Large intestine (tissue), 3 donors: ENCODE results near the gene PAPPA. TPM values are rescaled to one million over a fixed set of nuclear protein-coding genes. Genes with fewer than 3 reads are reported as not detected.
A peak's percentile ranks its signal among the peaks of the same experiment; 100 is the strongest.

ENCODE experiments used
- DNase-seq, 2 donors: peaks; one replicate each; pipeline versions ENCODE4 v3.0.0 to v3.0.0-alpha.2; 2013
- H3K27ac ChIP-seq: one replicate; pipeline ENCODE4 v1.5.1; 2013; ENCODE audit warnings: low read length
- H3K27me3 ChIP-seq: 2 replicates; pipeline ENCODE4 v1.6.1; 2013; ENCODE audit warnings: low read length; ENCODE audit not compliant: control insufficient read depth, insufficient read depth
- H3K36me3 ChIP-seq: 2 replicates; pipeline ENCODE4 v1.6.1; 2013; ENCODE audit warnings: low read length; ENCODE audit not compliant: control insufficient read depth, insufficient read depth
- H3K4me1 ChIP-seq: one replicate; pipeline ENCODE4 v1.6.1; 2013; ENCODE audit warnings: low read length; ENCODE audit not compliant: control insufficient read depth, insufficient read depth
- H3K4me3 ChIP-seq: one replicate; pipeline ENCODE4 v1.5.1; 2013; ENCODE audit warnings: low read length
- H3K9me3 ChIP-seq: one replicate; pipeline ENCODE4 v1.6.1; 2013; ENCODE audit warnings: mild to moderate bottlenecking, low read depth, low read length, moderate library complexity; ENCODE audit not compliant: control insufficient read depth
- WGBS: methylation state at CpG from one replicate; pipeline ENCODE4 v1.1.5; 2013; ENCODE audit warnings: low lambda C conversion rate; ENCODE audit not compliant: insufficient coverage; 5-methylcytosine and 5-hydroxymethylcytosine counted together
- polyA plus RNA-seq: library from polyadenylated mRNA; unstranded; fragments of 120-200 nt; gene quantifications from one replicate; pipeline ENCODE4 v1.2.1, GENCODE V29; 2013

The PAPPA gene
- polyA plus RNA-seq, 1 donor = 2.2 TPM

GRCh38 chr9:116202219-116202912 lies 48.8 kb downstream of the PAPPA start:
- H3K4me3 ChIP-seq = no peak overlapping the region
- H3K27me3 ChIP-seq = peaks cover 5% of the 10 kb centered on the region
- no peaks in the 10 kb centered on the region for H3K4me1 ChIP-seq
- WGBS = 88% methylated on average over 2 of the region's 5 CpGs
- DNase-seq = no peak
- H3K36me3 ChIP-seq = no peaks in the 10 kb centered on the region
- H3K27ac ChIP-seq = no peak overlapping the region
- H3K9me3 ChIP-seq = no peaks in the 10 kb centered on the region

DNA sequence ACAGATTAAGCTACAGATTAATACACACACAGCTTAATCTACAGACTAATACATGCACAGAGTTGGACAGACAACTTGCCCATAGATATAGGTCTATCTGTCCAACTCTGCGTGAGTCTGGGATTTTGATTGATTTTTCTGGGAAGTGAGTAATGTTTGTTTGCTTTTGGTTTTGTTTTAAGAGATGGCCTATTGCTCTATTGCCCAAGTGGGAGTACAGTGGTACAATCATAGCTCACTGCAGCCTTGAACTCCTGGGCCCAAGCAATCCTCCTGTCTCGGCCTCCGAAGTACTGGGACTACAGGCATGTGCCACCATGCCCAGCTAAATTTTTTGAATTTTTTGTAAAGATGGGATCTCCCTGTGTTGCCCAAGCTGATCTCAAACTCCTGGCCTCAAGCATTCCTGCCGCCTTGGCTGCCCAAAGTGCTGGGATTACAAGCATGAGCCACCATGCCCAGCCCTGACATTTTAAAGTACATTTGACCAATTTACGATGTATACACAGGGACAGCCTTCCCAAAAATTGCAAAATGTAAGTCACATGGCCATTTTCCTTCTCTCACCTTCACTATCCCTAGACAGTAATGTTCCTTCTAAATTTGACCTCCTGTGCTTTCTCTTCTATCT lies 50.8 kb downstream of the PAPPA start:
- DNase-seq = no peak
- H3K27me3 ChIP-seq = peaks cover 5% of the 10 kb centered on the region
- no CpG with 5 or more reads among the region's 5 CpGs for WGBS

GRCh38 chr9:116207371-116208111 lies 54.0 kb downstream of the PAPPA start:
- no peak for DNase-seq
- Histone ChIP-seq H3K4me3 (no peak overlapping the region), H3K36me3 (no peaks in the 10 kb centered on the region), H3K4me1 (no peaks in the 10 kb centered on the region), H3K27me3 (peaks cover 2% of the 10 kb centered on the region), H3K9me3 (no peaks in the 10 kb centered on the region), H3K27ac (no peak overlapping the region)
- 100% methylated on average over 1 of the region's 4 CpGs for WGBS

More for the DNA sequence above, 50.8 kb downstream of the PAPPA start:
- H3K9me3 ChIP-seq = no peaks in the 10 kb centered on the region
- no peaks in the 10 kb centered on the region for H3K36me3 ChIP-seq
- H3K4me3 ChIP-seq = no peak overlapping the region
- H3K4me1 ChIP-seq = no peaks in the 10 kb centered on the region
- no peak overlapping the region for H3K27ac ChIP-seq

- H3K9me3 ChIP-seq = no peaks in the 10 kb centered on the region
- no peak for DNase-seq
- H3K36me3 ChIP-seq = no peaks in the 10 kb centered on the region
- H3K4me1 ChIP-seq = no peaks in the 10 kb centered on the region
- H3K27ac ChIP-seq = peak overlapping the region; percentile 50
- WGBS = 67% methylated on average over 2 of the region's 5 CpGs
- H3K27me3 ChIP-seq = peaks cover 2% of the 10 kb centered on the region
- no peak overlapping the region for H3K4me3 ChIP-seq
These were observed 55.0 kb downstream of the PAPPA start for GRCh38 chr9:116208417-116209232.

GRCh38 chr9:116209414-116210116 lies 56.0 kb downstream of the PAPPA start:
- H3K4me3 ChIP-seq = no peak overlapping the region
- peak overlapping the region; percentile 50 for H3K27ac ChIP-seq
- peaks cover 2% of the 10 kb centered on the region for H3K27me3 ChIP-seq
- WGBS = no CpG with 5 or more reads among the region's 1 CpG
- H3K36me3 ChIP-seq = no peaks in the 10 kb centered on the region
- no peaks in the 10 kb centered on the region for H3K9me3 ChIP-seq
- H3K4me1 ChIP-seq = no peaks in the 10 kb centered on the region
- peak; percentile 23 to 33 for DNase-seq

DNA sequence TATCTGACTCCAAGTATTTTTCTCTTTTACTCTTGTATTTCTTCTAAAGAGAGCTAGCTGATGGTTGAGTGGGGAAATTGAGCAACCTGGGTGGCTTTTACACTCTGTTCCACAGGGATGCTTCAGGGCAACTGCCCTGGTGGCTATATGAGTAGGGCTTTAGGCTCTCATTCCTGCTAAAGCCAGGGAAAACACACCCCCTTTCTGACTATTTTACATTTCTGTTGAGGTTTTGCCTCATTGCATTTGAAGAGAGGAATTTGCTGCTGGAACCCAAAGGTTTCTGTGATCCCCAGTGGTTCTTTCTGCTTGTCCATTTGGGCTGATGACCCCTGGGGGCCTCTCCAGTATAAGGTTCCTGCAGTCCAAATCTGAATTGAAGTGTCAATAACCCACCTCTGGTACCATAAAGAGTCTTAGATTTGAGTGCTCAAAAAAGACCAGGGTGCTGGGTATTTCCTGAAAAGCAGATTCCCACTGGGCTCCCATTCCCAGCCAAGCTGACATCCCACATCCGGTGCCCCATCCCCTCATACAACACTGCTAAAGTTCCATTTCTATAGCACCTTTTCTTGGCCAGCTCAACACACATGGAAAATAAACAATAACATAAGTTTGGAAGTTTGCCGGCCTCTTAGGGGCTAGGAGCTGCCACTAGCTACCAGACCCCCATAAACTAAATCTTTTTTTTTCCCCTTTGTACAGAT lies 59.5 kb downstream of the PAPPA start:
- Histone ChIP-seq H3K4me3 (no peak overlapping the region), H3K27ac (no peak overlapping the region), H3K4me1 (no peaks in the 10 kb centered on the region), H3K9me3 (no peaks in the 10 kb centered on the region), H3K36me3 (no peaks in the 10 kb centered on the region), H3K27me3 (no peaks in the 10 kb centered on the region)
- WGBS = 60% methylated on average over 1 of the region's 2 CpGs
- DNase-seq = no peak

DNA sequence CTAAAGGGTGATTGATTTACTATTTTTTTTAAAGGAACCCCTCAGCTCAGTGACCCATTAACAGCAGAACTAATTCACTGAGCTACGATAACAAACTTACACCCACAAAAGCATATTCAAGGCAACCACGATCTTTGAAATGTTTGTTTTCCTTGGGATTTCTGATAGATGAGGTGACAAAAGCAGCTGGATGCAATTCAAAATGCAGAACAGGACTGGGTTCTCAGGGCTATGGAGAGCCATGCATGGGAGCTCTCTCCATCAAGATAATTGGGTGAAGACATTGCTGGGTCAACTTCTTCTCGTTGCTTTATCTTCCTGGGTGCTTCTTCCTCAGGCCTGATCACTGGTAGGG lies 60.1 kb downstream of the PAPPA start:
- no CpG with 5 or more reads among the region's 3 CpGs for WGBS
- H3K36me3 ChIP-seq = no peaks in the 10 kb centered on the region

DNA sequence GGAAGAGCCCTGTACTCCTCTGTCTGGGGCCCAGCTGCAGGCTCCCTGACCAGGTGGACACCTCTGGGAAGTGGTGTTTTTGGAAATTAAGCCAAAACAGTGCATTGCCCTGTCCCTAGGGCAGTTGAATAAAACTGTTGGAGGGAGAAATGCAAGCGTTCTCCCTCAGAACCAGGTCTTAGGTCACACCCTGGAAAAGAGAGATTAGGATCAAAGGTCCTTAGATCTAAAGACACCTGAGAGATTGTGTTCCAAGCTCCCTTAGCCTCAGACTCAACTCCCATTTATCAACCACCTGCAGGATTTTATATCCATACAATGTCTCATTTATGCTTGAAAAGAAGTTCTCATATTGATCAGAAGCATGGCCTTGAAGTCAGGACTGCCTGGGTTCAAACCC lies 64.8 kb downstream of the PAPPA start:
- no CpG with 5 or more reads among the region's 1 CpG for WGBS
- Histone ChIP-seq H3K27me3 (no peaks in the 10 kb centered on the region), H3K9me3 (no peaks in the 10 kb centered on the region), H3K4me1 (no peaks in the 10 kb centered on the region), H3K36me3 (no peaks in the 10 kb centered on the region), H3K27ac (no peak overlapping the region), H3K4me3 (no peak overlapping the region)
- DNase-seq = no peak

More for the DNA sequence above, 60.1 kb downstream of the PAPPA start:
- Histone ChIP-seq H3K9me3 (no peaks in the 10 kb centered on the region), H3K27ac (no peak overlapping the region), H3K27me3 (no peaks in the 10 kb centered on the region), H3K4me1 (no peaks in the 10 kb centered on the region), H3K4me3 (no peak overlapping the region)
- DNase-seq = no peak

DNA sequence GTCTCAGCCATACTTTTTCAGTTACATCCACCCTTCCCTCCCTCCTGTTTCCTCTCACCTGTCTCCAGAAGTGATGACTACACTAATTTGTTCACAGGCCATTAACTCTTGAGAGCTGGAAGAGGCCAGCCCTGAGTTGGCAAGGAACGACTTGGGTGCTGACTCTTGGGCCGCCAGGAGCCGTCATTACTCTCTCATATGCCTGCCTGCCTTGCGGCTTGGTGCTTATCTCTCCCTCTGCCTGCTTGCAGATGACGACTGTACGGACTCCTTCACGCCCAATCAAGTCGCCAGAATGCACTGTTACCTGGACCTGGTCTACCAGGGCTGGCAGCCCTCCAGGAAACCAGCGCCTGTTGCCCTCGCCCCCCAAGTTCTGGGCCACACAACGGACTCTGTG lies 66.1 kb downstream of the PAPPA start:
- H3K36me3 ChIP-seq = no peaks in the 10 kb centered on the region
- no peak for DNase-seq
- H3K27me3 ChIP-seq = no peaks in the 10 kb centered on the region
- WGBS = no CpG with 5 or more reads among the region's 11 CpGs
- no peak overlapping the region for H3K27ac ChIP-seq
- H3K4me3 ChIP-seq = no peak overlapping the region
- no peaks in the 10 kb centered on the region for H3K4me1 ChIP-seq
- no peaks in the 10 kb centered on the region for H3K9me3 ChIP-seq
